Heart left ventricle (tissue), 13 donors: ENCODE results near the gene AFF1.

ENCODE experiments used
- CTCF ChIP-seq, 12 donors: fragments of 200-600 bp; sonication (generic) in 4 of 12; IDR thresholded peaks; one replicate each; pipeline versions ENCODE4 v1.5.0 to v1.8.0; 2018 to 2022; ENCODE audit warnings: antibody characterized with exemption in 12 of 12, mild to moderate bottlenecking in 5 of 12
- POLR2A ChIP-seq, 2 donors: fragments of 450-650 bp; IDR thresholded peaks; one replicate each; pipeline ENCODE4 v1.6.1; 2017; ENCODE audit warnings: antibody characterized with exemption in 2 of 2, mild to moderate bottlenecking in 2 of 2, moderate library complexity in 2 of 2
- donor health status: ischemic (EF 13 %, LVEDD 7.1; RV severe dilation, severe dysfunction).
- donor health status: DM: no; HTN: yes; CAD: no.
- donor health status: DM: no; HTN: no; CAD: no.
- donor health status: ischemic (EF 25% LVEDD 6.9; RV normal size, moderate dysfunction).
- donor health status: ischemic (EF 25% LVEDD 5.7; RV mildly dilated, moderate dysfunction).
- donor health status: ischemic (EF 35%, LVEDD 5.7; RV mildly dilated, moderate dysfunction).
- donor health status: nonischemic (EF 11% LVEDD 7.7; RV severe dilation, severe dysfunction).
- donor health status: DM: yes; HTN: yes; CAD: no.
- donor health status: PGD.
- donor health status: ischemic (EF 29% LVEDD 5.4; RV normal size, mild dysfunction).
- donor health status: nonischemic (EF 23%, LVEDD 6.1; RV moderate dilation, normal function).

DNA sequence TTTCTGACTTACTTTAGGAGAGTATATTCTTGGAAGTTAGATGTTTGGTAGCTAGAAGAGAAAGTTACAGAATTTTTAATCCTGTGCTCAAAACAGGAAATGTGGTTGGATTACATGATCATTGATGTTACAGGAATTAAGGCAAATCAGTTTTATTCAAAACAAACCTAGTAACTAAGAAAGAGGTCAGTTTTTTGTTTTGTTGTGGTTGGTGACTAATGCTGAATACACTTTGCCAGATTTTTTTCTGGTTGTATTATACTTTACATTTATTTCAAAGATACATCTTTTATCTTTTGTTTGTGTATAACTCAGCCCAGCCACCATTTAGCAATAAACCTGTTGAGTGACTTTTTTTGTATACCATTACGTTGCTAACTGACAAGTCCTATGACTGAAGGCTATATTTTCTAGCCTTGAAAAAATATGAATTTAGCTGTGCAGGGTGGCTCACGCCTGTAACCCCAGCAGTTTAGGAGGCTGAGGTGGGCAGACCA is 168.9 kb downstream of the AFF1 start:
- TF ChIP-seq CTCF (IDR thresholded peaks at IDR 0.05) (no peak), POLR2A (IDR thresholded peaks at IDR 0.05) (no peak)
